Measurements from ENCODE around the gene CDH12. TPM values are rescaled to one million over a fixed set of nuclear protein-coding genes. Genes with fewer than 3 reads are reported as not detected.

CDH12 gene
- total RNA-seq, 1 experiment from 2014 or later, result not detected

DNA sequence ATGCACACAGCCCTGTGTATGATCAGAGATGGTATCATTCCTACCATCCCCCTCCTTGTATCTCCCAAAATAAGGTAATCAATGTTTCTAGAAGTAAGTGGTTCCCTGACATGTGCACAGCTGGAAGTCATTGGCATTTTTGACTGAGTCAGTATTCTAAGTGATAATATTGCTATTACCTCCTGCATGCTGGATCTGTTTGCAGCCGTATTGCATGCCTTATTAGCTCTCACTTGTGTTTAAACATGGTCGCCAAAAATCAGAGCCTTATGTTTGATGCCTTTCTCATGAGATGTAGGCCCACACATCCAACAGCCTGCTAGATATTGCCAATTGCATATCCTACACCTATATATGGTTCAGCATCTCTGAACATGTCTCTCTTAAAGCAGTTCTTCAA is 254.3 kb downstream of the CDH12 start (continued):
- TF ChIP-seq EZH2 (IDR thresholded peaks at IDR 0.05), result no peak
- no peak for TF ChIP-seq ZFX (IDR thresholded peaks at IDR 0.05)

DNA sequence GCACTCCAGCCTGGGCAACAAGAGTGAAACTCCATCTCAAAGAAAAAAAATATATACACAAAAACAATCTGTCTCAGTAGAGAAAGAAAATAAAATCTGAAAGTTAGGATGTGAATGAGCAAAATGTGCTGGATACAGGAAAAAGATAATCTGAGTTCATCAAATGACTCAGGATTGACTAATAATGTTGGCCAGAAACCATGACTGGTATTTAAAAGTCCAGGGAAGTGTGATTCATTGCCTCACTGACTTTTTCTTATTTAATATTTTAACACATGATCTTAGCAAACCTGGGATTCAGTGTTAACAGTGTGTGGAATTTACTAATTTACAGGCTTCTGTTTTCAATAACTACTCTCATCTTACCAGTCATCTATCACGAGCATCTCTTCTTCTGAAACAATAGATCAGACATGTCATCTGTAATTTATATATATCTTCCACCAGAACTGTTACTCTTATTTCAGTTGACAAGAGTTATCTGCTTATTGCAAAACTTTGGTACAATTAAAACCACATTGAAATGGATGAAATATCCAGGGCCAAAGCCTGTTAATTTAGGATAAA is 256.7 kb downstream of the CDH12 start:
- H4K20me1 ChIP-seq (ENCODE audit: insufficient read depth), result no peaks in the 10 kb centered on the region
- no TSS peak for BruUV-seq (replicated peaks)
- H3K27me3 ChIP-seq (ENCODE audit: insufficient read depth, low read length), result no peaks in the 10 kb centered on the region
- ChIA-PET CTCF (no interaction called here), RAD21 (ENCODE audit: low non-redundant PET in 1 of 2, low total read pairs in 2 of 2, uncharacterized antibody in 2 of 2, unreplicated experiment in 2 of 2) (no interaction called here), POLR2A (no interaction called here)
- no peak overlapping the region for H3K4me2 ChIP-seq (ENCODE audit: low read length)
- no peak overlapping the region for H3K27ac ChIP-seq (ENCODE audit: low read depth, low read length)
- H3K9ac ChIP-seq (ENCODE audit: low read length), result no peak overlapping the region
- H3K9me3 ChIP-seq (ENCODE audit: control insufficient read depth in 1 of 2, insufficient read depth in 1 of 2, low read depth in 1 of 2, low read length in 2 of 2), result peaks cover 7 to 18% of the 10 kb centered on the region in 2 experiments; a peak in 2 of 4 replicates
- intact Hi-C loops (cut with micrococcal nuclease), result no loop called here
- no peaks in the 10 kb centered on the region for H3K36me3 ChIP-seq (ENCODE audit: control insufficient read depth in 1 of 2, insufficient read depth in 2 of 2, low read length in 2 of 2)
- ATAC-seq (no peak), DNase-seq (ENCODE audit: low read depth, low spot score) (no peak)
- no peak overlapping the region for H2AFZ ChIP-seq (ENCODE audit: low read depth, low read length, poor library complexity, severe bottlenecking)
- no peaks in the 10 kb centered on the region for H3K79me2 ChIP-seq (ENCODE audit: insufficient read depth, low read length)
- no peaks in the 10 kb centered on the region for H3K4me1 ChIP-seq (ENCODE audit: control insufficient read depth in 1 of 2, insufficient read depth in 2 of 2, low read length in 2 of 2)
- H3K4me3 ChIP-seq (replicated peaks in 1 of 2; ENCODE audit: low read depth in 1 of 2, low read length in 2 of 2), result no peak overlapping the region
- H3K9me2 ChIP-seq (ENCODE audit: insufficient read depth), result no peaks in the 10 kb centered on the region
- TF ChIP-seq JUND (IDR thresholded peaks at IDR 0.05), result no peak

DNA sequence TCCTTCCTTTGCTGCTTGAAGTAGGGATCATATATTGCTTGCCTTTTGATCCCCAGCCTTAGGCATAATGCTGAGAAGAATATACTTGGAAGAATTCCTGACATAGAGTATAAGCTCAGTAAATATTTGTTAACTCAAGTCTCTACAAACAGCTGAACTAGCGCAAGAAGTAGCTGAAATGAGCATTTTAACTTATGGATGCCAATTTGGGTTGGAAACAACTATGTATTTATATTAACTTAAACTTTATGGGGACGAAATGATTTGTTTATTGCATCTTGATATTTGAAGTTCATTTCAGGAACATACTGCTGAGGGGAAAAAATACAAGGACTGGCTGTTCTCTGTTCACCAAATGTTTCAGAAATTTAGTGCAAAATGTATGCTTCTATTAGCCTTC is 258.7 kb downstream of the CDH12 start:
- Histone ChIP-seq H3K36me3 (ENCODE audit: control insufficient read depth in 1 of 2, insufficient read depth in 2 of 2, low read length in 2 of 2) (no peaks in the 10 kb centered on the region), H3K4me2 (ENCODE audit: low read length) (no peak overlapping the region), H3K4me1 (ENCODE audit: control insufficient read depth in 1 of 2, insufficient read depth in 2 of 2, low read length in 2 of 2) (no peaks in the 10 kb centered on the region), H3K4me3 (replicated peaks in 1 of 2; ENCODE audit: low read depth in 1 of 2, low read length in 2 of 2) (no peak overlapping the region), H3K27ac (ENCODE audit: low read depth, low read length) (no peak overlapping the region), H3K9me3 (ENCODE audit: control insufficient read depth in 1 of 2, insufficient read depth in 1 of 2, low read depth in 1 of 2, low read length in 2 of 2) (peaks cover 16% of the 10 kb centered on the region in 2 experiments; a peak in 2 of 4 replicates), H3K27me3 (ENCODE audit: insufficient read depth, low read length) (no peaks in the 10 kb centered on the region), H3K9me2 (ENCODE audit: insufficient read depth) (no peaks in the 10 kb centered on the region), H2AFZ (ENCODE audit: low read depth, low read length, poor library complexity, severe bottlenecking) (no peak overlapping the region), H3K9ac (ENCODE audit: low read length) (no peak overlapping the region), H3K79me2 (ENCODE audit: insufficient read depth, low read length) (no peaks in the 10 kb centered on the region), H4K20me1 (ENCODE audit: insufficient read depth) (no peaks in the 10 kb centered on the region)
- ChIA-PET POLR2A (no interaction called here), CTCF (no interaction called here), RAD21 (ENCODE audit: low non-redundant PET in 1 of 2, low total read pairs in 2 of 2, uncharacterized antibody in 2 of 2, unreplicated experiment in 2 of 2) (no interaction called here)
- ATAC-seq, result no peak
- DNase-seq (ENCODE audit: low read depth, low spot score), result no peak
- intact Hi-C loops (cut with micrococcal nuclease), result no loop called here
- BruUV-seq (replicated peaks), result no TSS peak
- TF ChIP-seq, protein P1, sequence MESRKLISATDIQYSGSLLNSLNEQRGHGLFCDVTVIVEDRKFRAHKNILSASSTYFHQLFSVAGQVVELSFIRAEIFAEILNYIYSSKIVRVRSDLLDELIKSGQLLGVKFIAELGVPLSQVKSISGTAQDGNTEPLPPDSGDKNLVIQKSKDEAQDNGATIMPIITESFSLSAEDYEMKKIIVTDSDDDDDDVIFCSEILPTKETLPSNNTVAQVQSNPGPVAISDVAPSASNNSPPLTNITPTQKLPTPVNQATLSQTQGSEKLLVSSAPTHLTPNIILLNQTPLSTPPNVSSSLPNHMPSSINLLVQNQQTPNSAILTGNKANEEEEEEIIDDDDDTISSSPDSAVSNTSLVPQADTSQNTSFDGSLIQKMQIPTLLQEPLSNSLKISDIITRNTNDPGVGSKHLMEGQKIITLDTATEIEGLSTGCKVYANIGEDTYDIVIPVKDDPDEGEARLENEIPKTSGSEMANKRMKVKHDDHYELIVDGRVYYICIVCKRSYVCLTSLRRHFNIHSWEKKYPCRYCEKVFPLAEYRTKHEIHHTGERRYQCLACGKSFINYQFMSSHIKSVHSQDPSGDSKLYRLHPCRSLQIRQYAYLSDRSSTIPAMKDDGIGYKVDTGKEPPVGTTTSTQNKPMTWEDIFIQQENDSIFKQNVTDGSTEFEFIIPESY (IDR thresholded peaks at IDR 0.05; ENCODE audit: extremely low read depth, insufficient replicate concordance, low read length), result no peak
- TF ChIP-seq, protein P2, sequence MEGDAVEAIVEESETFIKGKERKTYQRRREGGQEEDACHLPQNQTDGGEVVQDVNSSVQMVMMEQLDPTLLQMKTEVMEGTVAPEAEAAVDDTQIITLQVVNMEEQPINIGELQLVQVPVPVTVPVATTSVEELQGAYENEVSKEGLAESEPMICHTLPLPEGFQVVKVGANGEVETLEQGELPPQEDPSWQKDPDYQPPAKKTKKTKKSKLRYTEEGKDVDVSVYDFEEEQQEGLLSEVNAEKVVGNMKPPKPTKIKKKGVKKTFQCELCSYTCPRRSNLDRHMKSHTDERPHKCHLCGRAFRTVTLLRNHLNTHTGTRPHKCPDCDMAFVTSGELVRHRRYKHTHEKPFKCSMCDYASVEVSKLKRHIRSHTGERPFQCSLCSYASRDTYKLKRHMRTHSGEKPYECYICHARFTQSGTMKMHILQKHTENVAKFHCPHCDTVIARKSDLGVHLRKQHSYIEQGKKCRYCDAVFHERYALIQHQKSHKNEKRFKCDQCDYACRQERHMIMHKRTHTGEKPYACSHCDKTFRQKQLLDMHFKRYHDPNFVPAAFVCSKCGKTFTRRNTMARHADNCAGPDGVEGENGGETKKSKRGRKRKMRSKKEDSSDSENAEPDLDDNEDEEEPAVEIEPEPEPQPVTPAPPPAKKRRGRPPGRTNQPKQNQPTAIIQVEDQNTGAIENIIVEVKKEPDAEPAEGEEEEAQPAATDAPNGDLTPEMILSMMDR (IDR thresholded peaks at IDR 0.05 in 2 of 3, conservative IDR thresholded peaks at IDR 0.05 in 1 of 3; ENCODE audit: borderline replicate concordance in 1 of 3, insufficient read depth in 1 of 3, low read depth in 2 of 3, low read length in 2 of 3), result no peak
- no peak for TF ChIP-seq SRF (IDR thresholded peaks at IDR 0.05; ENCODE audit: low read depth)
- TF ChIP-seq FOSL1 (IDR thresholded peaks at IDR 0.05; ENCODE audit: low read depth), result no peak
- TF ChIP-seq SIN3A (IDR thresholded peaks at IDR 0.05; ENCODE audit: low read depth), result no peak
- TF ChIP-seq, protein P3, sequence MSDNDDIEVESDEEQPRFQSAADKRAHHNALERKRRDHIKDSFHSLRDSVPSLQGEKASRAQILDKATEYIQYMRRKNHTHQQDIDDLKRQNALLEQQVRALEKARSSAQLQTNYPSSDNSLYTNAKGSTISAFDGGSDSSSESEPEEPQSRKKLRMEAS (IDR thresholded peaks at IDR 0.05), result no peak
- TF ChIP-seq TCF7L2 (IDR thresholded peaks at IDR 0.05; ENCODE audit: borderline replicate concordance, extremely low read depth, insufficient read depth, insufficient read length), result no peak
